Mucosa of descending colon (tissue), 3 donors: ENCODE results near the gene PIK3AP1. TPM values are rescaled to one million over a fixed set of nuclear protein-coding genes. Genes with fewer than 3 reads are reported as not detected.
A peak's percentile ranks its signal among the peaks of the same experiment; 100 is the strongest.

Experiments used
- ATAC-seq: fragments of 200-7000 bp; cut with Tn5 transposase; one replicate; pipeline ENCODE4 v1.9.1; 2020; ENCODE audit warnings: mild to moderate bottlenecking, moderate library complexity
- DNase-seq, 3 donors: peaks; one replicate each; pipeline ENCODE4 v3.0.0-alpha.2; 2020
- H3K36me3 ChIP-seq: fragments of 200-600 bp; one replicate; pipeline ENCODE4 v1.8.0; 2021; ENCODE audit warnings: low read depth, mild to moderate bottlenecking
- H3K4me1 ChIP-seq: fragments of 200-600 bp; one replicate; pipeline ENCODE4 v1.8.0; 2021; ENCODE audit warnings: low read depth, mild to moderate bottlenecking
- H3K4me3 ChIP-seq: fragments of 200-600 bp; one replicate; pipeline ENCODE4 v1.8.0; 2021; ENCODE audit warnings: mild to moderate bottlenecking
- H3K9me3 ChIP-seq: fragments of 200-600 bp; one replicate; pipeline ENCODE4 v1.8.0; 2021; ENCODE audit warnings: mild to moderate bottlenecking
- intact Hi-C, 2 donors: fragments of 100-400 bp; cut with DNase I in 1 of 2; cut with micrococcal nuclease in 1 of 2; formaldehyde crosslinking; loops; one replicate each; pipeline versions ENCODE4 v1.11.0 to v1.11.1; 2022; cut with DNase I, micrococcal nuclease
- total RNA-seq, 3 donors: library from RNA; stranded (reverse); fragmentation: NEBNext Ultra II Directional in 2 of 3; extraction: Animal tissue kit (Norgen Biotek cat#: 25700) in 2 of 3; gene quantifications; one replicate each; pipeline versions ENCODE4 v1.2.1 to v1.2.4, GENCODE V29; 2021 to 2023
- TF ChIP-seq, protein P1 (sequence below): fragments of 200-600 bp; IDR thresholded peaks from one replicate; pipeline ENCODE4 v1.8.0; 2022; ENCODE audit warnings: antibody characterized with exemption, mild to moderate bottlenecking
- donor health status: DM: no; HTN: no; CAD: no; lungs with moderate emphysema.
- donor health status: DM: no; HTN: no; CAD: no.
- donor health status: DM: no; HTN: yes; CAD: no.

PIK3AP1 gene
- total RNA-seq, 3 donors from 2014 or later: 10.4 to 19.8 (median 13.2) TPM

GRCh38 chr10:96666741-96667140 lies 53.6 kb downstream of the PIK3AP1 start:
- Histone ChIP-seq H3K4me3 (no peak overlapping the region), H3K36me3 (no peaks in the 10 kb centered on the region), H3K9me3 (no peaks in the 10 kb centered on the region), H3K4me1 (peaks cover 2% of the 10 kb centered on the region)
- no peak for DNase-seq
- intact Hi-C loops: no loop called here
- ATAC-seq: peak; percentile 35
- TF ChIP-seq, protein P1, sequence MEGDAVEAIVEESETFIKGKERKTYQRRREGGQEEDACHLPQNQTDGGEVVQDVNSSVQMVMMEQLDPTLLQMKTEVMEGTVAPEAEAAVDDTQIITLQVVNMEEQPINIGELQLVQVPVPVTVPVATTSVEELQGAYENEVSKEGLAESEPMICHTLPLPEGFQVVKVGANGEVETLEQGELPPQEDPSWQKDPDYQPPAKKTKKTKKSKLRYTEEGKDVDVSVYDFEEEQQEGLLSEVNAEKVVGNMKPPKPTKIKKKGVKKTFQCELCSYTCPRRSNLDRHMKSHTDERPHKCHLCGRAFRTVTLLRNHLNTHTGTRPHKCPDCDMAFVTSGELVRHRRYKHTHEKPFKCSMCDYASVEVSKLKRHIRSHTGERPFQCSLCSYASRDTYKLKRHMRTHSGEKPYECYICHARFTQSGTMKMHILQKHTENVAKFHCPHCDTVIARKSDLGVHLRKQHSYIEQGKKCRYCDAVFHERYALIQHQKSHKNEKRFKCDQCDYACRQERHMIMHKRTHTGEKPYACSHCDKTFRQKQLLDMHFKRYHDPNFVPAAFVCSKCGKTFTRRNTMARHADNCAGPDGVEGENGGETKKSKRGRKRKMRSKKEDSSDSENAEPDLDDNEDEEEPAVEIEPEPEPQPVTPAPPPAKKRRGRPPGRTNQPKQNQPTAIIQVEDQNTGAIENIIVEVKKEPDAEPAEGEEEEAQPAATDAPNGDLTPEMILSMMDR: no peak

- no peak for ATAC-seq
- TF ChIP-seq, protein P1: no peak
- H3K4me1 ChIP-seq: no peaks in the 10 kb centered on the region
- no peaks in the 10 kb centered on the region for H3K36me3 ChIP-seq
- H3K9me3 ChIP-seq: no peaks in the 10 kb centered on the region
- no peak overlapping the region for H3K4me3 ChIP-seq
- DNase-seq: no peak
- intact Hi-C loops: no loop called here
Observed at GRCh38 chr10:96665306-96665705, 55.0 kb downstream of the PIK3AP1 start.

DNA sequence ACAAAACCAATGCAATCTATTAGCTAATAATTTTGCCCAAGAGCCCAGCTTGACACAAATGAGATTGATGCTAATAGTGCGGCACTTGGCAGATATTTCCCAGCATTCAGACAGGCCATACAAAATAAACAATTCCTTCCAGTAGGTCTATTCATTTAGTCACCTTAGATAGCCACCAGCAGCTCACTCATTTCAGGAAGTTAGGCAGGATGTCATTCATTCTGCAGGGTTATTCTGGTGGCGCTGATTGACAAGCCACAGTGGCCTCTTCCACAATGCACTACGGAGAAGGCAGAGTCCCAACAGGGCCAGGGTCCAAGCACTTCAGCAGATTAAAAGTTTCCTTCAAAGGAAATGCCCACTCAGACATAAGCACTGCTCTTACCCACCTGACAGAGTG lies 55.8 kb downstream of the PIK3AP1 start:
- ATAC-seq: peak; percentile 72
- Histone ChIP-seq H3K4me1 (no peaks in the 10 kb centered on the region), H3K9me3 (no peaks in the 10 kb centered on the region), H3K4me3 (no peak overlapping the region), H3K36me3 (no peaks in the 10 kb centered on the region)
- TF ChIP-seq, protein P1: no peak
- intact Hi-C loops: no loop called here
- DNase-seq: no peak

- intact Hi-C loops: no loop called here
- H3K4me1 ChIP-seq: no peaks in the 10 kb centered on the region
- H3K4me3 ChIP-seq: no peak overlapping the region
- H3K9me3 ChIP-seq: no peaks in the 10 kb centered on the region
- DNase-seq: peak in 1 of 3 donors; percentile 14
- ATAC-seq: peak; percentile 81
- TF ChIP-seq, protein P1: no peak
- no peaks in the 10 kb centered on the region for H3K36me3 ChIP-seq
Observed at GRCh38 chr10:96663797-96664196, 56.5 kb downstream of the PIK3AP1 start.

DNA sequence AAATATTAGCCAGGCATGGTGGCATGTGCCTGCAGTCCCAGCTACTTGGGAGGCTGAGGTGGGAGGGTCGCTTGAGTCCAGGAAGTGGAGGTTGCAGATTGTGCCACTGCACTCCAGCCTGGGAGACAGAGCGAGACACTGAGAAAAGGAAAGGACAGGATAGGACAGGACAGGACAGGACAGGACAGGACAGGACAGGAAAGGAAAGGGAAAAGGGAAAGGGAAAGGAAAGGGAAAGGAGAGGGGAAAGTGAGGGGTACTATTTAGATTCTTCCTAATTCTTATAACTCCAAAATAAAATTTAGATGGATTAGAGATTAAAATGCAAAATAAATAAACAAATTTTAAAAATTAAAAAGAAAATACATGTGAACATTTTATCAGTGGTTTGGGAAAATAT lies 58.7 kb downstream of the PIK3AP1 start:
- H3K4me3 ChIP-seq: no peak overlapping the region
- TF ChIP-seq, protein P1: no peak
- no peaks in the 10 kb centered on the region for H3K9me3 ChIP-seq
- no peak for ATAC-seq
- no peaks in the 10 kb centered on the region for H3K36me3 ChIP-seq
- DNase-seq: no peak
- intact Hi-C loops: no loop called here
- H3K4me1 ChIP-seq: no peaks in the 10 kb centered on the region

DNA sequence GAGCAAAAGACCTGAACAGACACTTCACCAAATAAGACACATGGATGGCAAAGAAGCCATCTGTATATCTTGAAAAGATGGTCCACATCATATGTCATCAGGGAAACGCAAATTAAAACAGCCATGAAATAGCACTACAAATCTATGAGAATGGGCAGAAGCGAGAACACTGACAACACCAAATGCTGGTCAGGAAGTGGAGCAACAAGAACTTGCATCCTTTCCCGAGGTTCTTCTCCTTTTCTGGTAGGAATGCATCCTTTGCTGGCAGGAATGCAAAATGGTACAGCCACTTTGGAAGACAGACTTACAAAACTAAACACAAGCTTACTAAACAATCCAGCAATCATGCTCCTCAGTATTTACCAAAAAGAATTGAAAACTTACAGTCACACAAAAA lies 60.0 kb downstream of the PIK3AP1 start:
- intact Hi-C loops: no loop called here
- Histone ChIP-seq H3K4me1 (no peaks in the 10 kb centered on the region), H3K36me3 (no peaks in the 10 kb centered on the region), H3K4me3 (no peak overlapping the region), H3K9me3 (no peaks in the 10 kb centered on the region)
- TF ChIP-seq, protein P1: no peak
- no peak for ATAC-seq
- DNase-seq: no peak
